Neural progenitor cell (in vitro differentiated cells): ENCODE data around the gene MYOCOS. TPM values are rescaled to one million over a fixed set of nuclear protein-coding genes. Genes with fewer than 3 reads are reported as not detected.

Experiments used
- DNase-seq: peaks from one replicate; pipeline ENCODE4 v3.0.0-alpha.2; 2016; ENCODE audit warnings: low spot score
- H2AFZ ChIP-seq: fragments of 200-600 bp; sonication (generic); replicated peaks from 2 replicates; pipeline ENCODE4 v1.6.1; 2016; ENCODE audit warnings: antibody characterized with exemption
- H3F3A ChIP-seq: fragments of 200-600 bp; sonication (generic); 2 replicates; pipeline ENCODE4 v1.6.1; 2016; ENCODE audit warnings: antibody characterized with exemption, low read depth
- H3K27ac ChIP-seq: fragments of 200-600 bp; sonication (generic); 2 replicates; pipeline ENCODE4 v1.5.1; 2016; ENCODE audit warnings: mild to moderate bottlenecking
- H3K27me3 ChIP-seq: fragments of 200-600 bp; sonication (generic); 2 replicates; pipeline ENCODE4 v1.6.1; 2016; ENCODE audit warnings: mild to moderate bottlenecking, moderate library complexity
- H3K36me3 ChIP-seq: fragments of 200-600 bp; sonication (generic); 2 replicates; pipeline ENCODE4 v1.5.1; 2016
- H3K4me1 ChIP-seq: fragments of 200-600 bp; sonication (generic); 2 replicates; pipeline ENCODE4 v1.6.1; 2016; ENCODE audit warnings: mixed run types
- H3K4me2 ChIP-seq: fragments of 200-600 bp; sonication (generic); 2 replicates; pipeline ENCODE4 v1.6.1; 2016
- H3K4me3 ChIP-seq: fragments of 200-600 bp; sonication (generic); 2 replicates; pipeline ENCODE4 v1.5.1; 2016
- H3K79me2 ChIP-seq: fragments of 200-600 bp; sonication (generic); 2 replicates; pipeline ENCODE4 v1.6.1; 2016; ENCODE audit warnings: low read depth
- H3K9ac ChIP-seq: fragments of 200-600 bp; sonication (generic); 2 replicates; pipeline ENCODE4 v1.6.1; 2016
- H3K9me3 ChIP-seq: fragments of 200-600 bp; sonication (generic); 2 replicates; pipeline ENCODE4 v1.5.1; 2016; ENCODE audit warnings: low read depth
- H4K20me1 ChIP-seq: fragments of 200-600 bp; sonication (generic); 2 replicates; pipeline ENCODE4 v1.6.1; 2016; ENCODE audit warnings: low read depth
- H3K27ac Mint-ChIP-seq: 3 replicates; pipeline ENCODE4 v1.8.0; 2021; ENCODE audit warnings: mixed read lengths
- H3K27me3 Mint-ChIP-seq: 2 replicates; pipeline ENCODE4 v1.8.0; 2022; ENCODE audit warnings: low read depth, mild to moderate bottlenecking, inconsistent platforms, moderate library complexity, mixed read lengths; ENCODE audit not compliant: insufficient read depth
- H3K36me3 Mint-ChIP-seq: 3 replicates; pipeline ENCODE4 v1.8.0; 2021; ENCODE audit warnings: mixed read lengths
- H3K4me1 Mint-ChIP-seq: 3 replicates; pipeline ENCODE4 v1.8.0; 2021; ENCODE audit warnings: mixed read lengths
- H3K4me3 Mint-ChIP-seq: 3 replicates; pipeline ENCODE4 v1.8.0; 2021; ENCODE audit warnings: mild to moderate bottlenecking, moderate library complexity, mixed read lengths
- H3K9me3 Mint-ChIP-seq: 3 replicates; pipeline ENCODE4 v1.8.0; 2020; ENCODE audit warnings: mixed read lengths
- EZH2 ChIP-seq: fragments of 200-600 bp; sonication (generic); IDR thresholded peaks from 2 replicates; pipeline ENCODE4 v1.6.1; 2017; ENCODE audit warnings: antibody characterized with exemption, mild to moderate bottlenecking, moderate library complexity
- EZH2phosphoT487 ChIP-seq: fragments of 200-600 bp; sonication (generic); IDR thresholded peaks from 2 replicates; pipeline ENCODE4 v1.6.1; 2017; ENCODE audit warnings: antibody characterized with exemption
- total RNA-seq: library from RNA; depleted of rRNA; stranded (reverse); fragments of >200 nt; gene quantifications from 2 replicates; pipeline ENCODE4 v1.2.3, GENCODE V29; 2015; ENCODE audit warnings: low replicate concordance
- TF ChIP-seq, protein P1 (sequence below): fragments of 200-600 bp; sonication (generic); IDR thresholded peaks from 2 replicates; pipeline ENCODE4 v1.5.1; 2017; ENCODE audit warnings: antibody characterized with exemption, mild to moderate bottlenecking

MYOCOS gene
- total RNA-seq, 1 donor from 2014 or later: not detected

DNA sequence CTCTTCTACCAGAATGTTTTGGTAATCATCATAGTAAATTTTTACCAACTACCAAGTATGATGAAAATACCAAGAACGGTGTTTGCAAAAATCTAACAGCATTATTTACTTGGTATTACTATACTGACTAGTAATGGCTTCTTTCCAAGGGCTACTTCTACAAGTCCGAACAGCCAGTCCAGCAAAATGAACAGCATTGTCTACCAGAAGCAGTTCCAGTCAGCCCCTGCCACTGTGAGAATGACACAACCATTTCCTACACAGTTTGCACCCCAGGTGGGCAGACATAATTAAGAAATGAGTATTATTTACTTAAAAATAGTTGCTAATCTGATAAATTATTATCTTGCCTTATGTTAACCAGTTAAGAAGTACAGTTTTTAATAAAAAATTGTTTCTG is 33.8 kb upstream of the MYOCOS start:
- peaks cover 37% of the 10 kb centered on the region for H3K36me3 ChIP-seq
- Mint-ChIP-seq H3K9me3 (no peaks in the 10 kb centered on the region), H3K4me3 (no peak overlapping the region), H3K4me1 (no peaks in the 10 kb centered on the region), H3K27ac (no peak overlapping the region), H3K36me3 (peaks cover 53% of the 10 kb centered on the region), H3K27me3 (peaks cover 2% of the 10 kb centered on the region)
- no peak overlapping the region for H2AFZ ChIP-seq
- peaks cover 5% of the 10 kb centered on the region for H3F3A ChIP-seq
- H3K9me3 ChIP-seq: no peaks in the 10 kb centered on the region
- no peak for DNase-seq
- no peak overlapping the region for H3K27ac ChIP-seq
- no peak overlapping the region for H3K4me3 ChIP-seq
- H3K27me3 ChIP-seq: no peaks in the 10 kb centered on the region
- H4K20me1 ChIP-seq: no peaks in the 10 kb centered on the region
- no peak for TF ChIP-seq EZH2
- TF ChIP-seq, protein P1, sequence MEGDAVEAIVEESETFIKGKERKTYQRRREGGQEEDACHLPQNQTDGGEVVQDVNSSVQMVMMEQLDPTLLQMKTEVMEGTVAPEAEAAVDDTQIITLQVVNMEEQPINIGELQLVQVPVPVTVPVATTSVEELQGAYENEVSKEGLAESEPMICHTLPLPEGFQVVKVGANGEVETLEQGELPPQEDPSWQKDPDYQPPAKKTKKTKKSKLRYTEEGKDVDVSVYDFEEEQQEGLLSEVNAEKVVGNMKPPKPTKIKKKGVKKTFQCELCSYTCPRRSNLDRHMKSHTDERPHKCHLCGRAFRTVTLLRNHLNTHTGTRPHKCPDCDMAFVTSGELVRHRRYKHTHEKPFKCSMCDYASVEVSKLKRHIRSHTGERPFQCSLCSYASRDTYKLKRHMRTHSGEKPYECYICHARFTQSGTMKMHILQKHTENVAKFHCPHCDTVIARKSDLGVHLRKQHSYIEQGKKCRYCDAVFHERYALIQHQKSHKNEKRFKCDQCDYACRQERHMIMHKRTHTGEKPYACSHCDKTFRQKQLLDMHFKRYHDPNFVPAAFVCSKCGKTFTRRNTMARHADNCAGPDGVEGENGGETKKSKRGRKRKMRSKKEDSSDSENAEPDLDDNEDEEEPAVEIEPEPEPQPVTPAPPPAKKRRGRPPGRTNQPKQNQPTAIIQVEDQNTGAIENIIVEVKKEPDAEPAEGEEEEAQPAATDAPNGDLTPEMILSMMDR: no peak
- TF ChIP-seq EZH2phosphoT487: no peak
- H3K4me1 ChIP-seq: no peaks in the 10 kb centered on the region
- H3K9ac ChIP-seq: no peak overlapping the region
- no peaks in the 10 kb centered on the region for H3K79me2 ChIP-seq
- no peak overlapping the region for H3K4me2 ChIP-seq

- Histone ChIP-seq H3K9ac (no peak overlapping the region), H3K4me1 (no peaks in the 10 kb centered on the region), H4K20me1 (no peaks in the 10 kb centered on the region), H3K4me3 (no peak overlapping the region), H3K4me2 (no peak overlapping the region), H2AFZ (no peak overlapping the region), H3F3A (peaks cover 9% of the 10 kb centered on the region), H3K27ac (no peak overlapping the region), H3K27me3 (no peaks in the 10 kb centered on the region), H3K9me3 (no peaks in the 10 kb centered on the region), H3K79me2 (no peaks in the 10 kb centered on the region), H3K36me3 (peaks cover 39% of the 10 kb centered on the region)
- no peak for DNase-seq
- TF ChIP-seq EZH2 (no peak), EZH2phosphoT487 (no peak)
- TF ChIP-seq, protein P1: no peak
- no peak overlapping the region for H3K4me3 Mint-ChIP-seq
- H3K27ac Mint-ChIP-seq: no peak overlapping the region
- H3K36me3 Mint-ChIP-seq: peaks cover 48% of the 10 kb centered on the region
- peaks cover 2% of the 10 kb centered on the region for H3K27me3 Mint-ChIP-seq
- H3K4me1 Mint-ChIP-seq: no peaks in the 10 kb centered on the region
- H3K9me3 Mint-ChIP-seq: no peaks in the 10 kb centered on the region
Observed at GRCh38 chr1:171590022-171590421, 32.0 kb upstream of the MYOCOS start.

DNA sequence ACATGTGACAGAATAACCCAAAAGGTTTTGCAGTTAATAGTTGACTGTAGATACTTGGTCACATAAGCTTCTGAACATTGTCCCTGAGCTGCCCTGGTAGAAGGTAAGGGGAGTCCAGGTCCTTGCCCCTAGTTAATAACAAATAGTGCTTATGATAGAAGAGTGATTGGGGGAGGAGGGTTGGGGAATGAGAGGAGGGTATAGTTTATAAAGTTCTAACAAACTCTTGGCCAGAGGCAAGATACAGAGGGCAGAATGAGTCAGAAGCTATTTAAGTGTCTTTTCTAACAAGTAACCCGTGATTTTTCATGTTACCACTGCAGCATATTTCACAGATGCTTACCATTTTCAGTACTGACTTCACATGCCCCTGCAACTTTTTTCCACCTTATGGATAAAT is 26.7 kb upstream of the MYOCOS start:
- Histone ChIP-seq H3F3A (peaks cover 5% of the 10 kb centered on the region), H3K4me2 (no peak overlapping the region), H4K20me1 (no peaks in the 10 kb centered on the region), H3K9me3 (no peaks in the 10 kb centered on the region), H2AFZ (no peak overlapping the region), H3K9ac (no peak overlapping the region), H3K27ac (no peak overlapping the region), H3K79me2 (no peaks in the 10 kb centered on the region), H3K27me3 (no peaks in the 10 kb centered on the region), H3K4me1 (no peaks in the 10 kb centered on the region), H3K36me3 (peaks cover 15% of the 10 kb centered on the region), H3K4me3 (no peak overlapping the region)
- Mint-ChIP-seq H3K4me3 (no peak overlapping the region), H3K4me1 (peaks cover under 1% of the 10 kb centered on the region), H3K36me3 (peaks cover 34% of the 10 kb centered on the region), H3K27me3 (peaks cover 2% of the 10 kb centered on the region), H3K27ac (no peak overlapping the region), H3K9me3 (no peaks in the 10 kb centered on the region)
- TF ChIP-seq EZH2phosphoT487: no peak
- no peak for DNase-seq

GRCh38 chr1:171596119-171596518 is 25.9 kb upstream of the MYOCOS start:
- H3K27ac ChIP-seq: no peak overlapping the region

More at GRCh38 chr1:171596119-171596518, 25.9 kb upstream of the MYOCOS start:
- Histone ChIP-seq H3K9me3 (no peaks in the 10 kb centered on the region), H2AFZ (no peak overlapping the region), H3K4me1 (no peaks in the 10 kb centered on the region), H3K79me2 (no peaks in the 10 kb centered on the region), H3K4me2 (no peak overlapping the region), H4K20me1 (no peaks in the 10 kb centered on the region), H3K36me3 (peaks cover 14% of the 10 kb centered on the region), H3F3A (peaks cover 5% of the 10 kb centered on the region), H3K27me3 (no peaks in the 10 kb centered on the region), H3K4me3 (no peak overlapping the region), H3K9ac (no peak overlapping the region)
- Mint-ChIP-seq H3K4me1 (peaks cover 4% of the 10 kb centered on the region), H3K9me3 (no peaks in the 10 kb centered on the region), H3K36me3 (peaks cover 30% of the 10 kb centered on the region), H3K27ac (no peak overlapping the region), H3K4me3 (no peak overlapping the region), H3K27me3 (peaks cover 2% of the 10 kb centered on the region)
- TF ChIP-seq, protein P1: no peak
- TF ChIP-seq EZH2 (no peak), EZH2phosphoT487 (no peak)
- DNase-seq: no peak
